ENCODE data around the gene CEACAM16.

GRCh38 chr19:44722131-44723121 is 23.5 kb downstream of the CEACAM16 start:
- TF ChIP-seq, protein P1, sequence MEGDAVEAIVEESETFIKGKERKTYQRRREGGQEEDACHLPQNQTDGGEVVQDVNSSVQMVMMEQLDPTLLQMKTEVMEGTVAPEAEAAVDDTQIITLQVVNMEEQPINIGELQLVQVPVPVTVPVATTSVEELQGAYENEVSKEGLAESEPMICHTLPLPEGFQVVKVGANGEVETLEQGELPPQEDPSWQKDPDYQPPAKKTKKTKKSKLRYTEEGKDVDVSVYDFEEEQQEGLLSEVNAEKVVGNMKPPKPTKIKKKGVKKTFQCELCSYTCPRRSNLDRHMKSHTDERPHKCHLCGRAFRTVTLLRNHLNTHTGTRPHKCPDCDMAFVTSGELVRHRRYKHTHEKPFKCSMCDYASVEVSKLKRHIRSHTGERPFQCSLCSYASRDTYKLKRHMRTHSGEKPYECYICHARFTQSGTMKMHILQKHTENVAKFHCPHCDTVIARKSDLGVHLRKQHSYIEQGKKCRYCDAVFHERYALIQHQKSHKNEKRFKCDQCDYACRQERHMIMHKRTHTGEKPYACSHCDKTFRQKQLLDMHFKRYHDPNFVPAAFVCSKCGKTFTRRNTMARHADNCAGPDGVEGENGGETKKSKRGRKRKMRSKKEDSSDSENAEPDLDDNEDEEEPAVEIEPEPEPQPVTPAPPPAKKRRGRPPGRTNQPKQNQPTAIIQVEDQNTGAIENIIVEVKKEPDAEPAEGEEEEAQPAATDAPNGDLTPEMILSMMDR (IDR thresholded peaks at IDR 0.05) = no peak
- no peak for TF ChIP-seq POLR2A (IDR thresholded peaks at IDR 0.05)
